Muscle layer of colon (tissue), 2 donors: ENCODE measurements around the gene KRT37.
"Not testable (repeated sequence)": the region's sequence is repeated elsewhere in the genome, so short reads cannot be mapped to it uniquely, and the experiment has no call there.

ENCODE experiments used
- H3K27ac ChIP-seq: one replicate; pipeline ENCODE4 v1.7.0; 2013; ENCODE audit warnings: low read depth, mild to moderate bottlenecking, low read length, moderate library complexity
- H3K27me3 ChIP-seq, 2 donors: one replicate each; pipeline ENCODE4 v1.7.0; 2013; ENCODE audit warnings: low read length in 2 of 2, mild to moderate bottlenecking in 2 of 2; ENCODE audit not compliant: insufficient read depth in 2 of 2, control insufficient read depth in 1 of 2
- H3K36me3 ChIP-seq: one replicate; pipeline ENCODE4 v1.7.0; 2013; ENCODE audit warnings: mild to moderate bottlenecking, low read length; ENCODE audit not compliant: insufficient read depth
- H3K4me1 ChIP-seq: one replicate; pipeline ENCODE4 v1.7.0; 2013; ENCODE audit warnings: mild to moderate bottlenecking, low read length; ENCODE audit not compliant: insufficient read depth
- H3K4me3 ChIP-seq, 2 donors: one replicate each; pipeline ENCODE4 v1.7.0; 2013; ENCODE audit warnings: low read length in 2 of 2, low read depth in 1 of 2, mild to moderate bottlenecking in 1 of 2, moderate library complexity in 1 of 2
- H3K9ac ChIP-seq: one replicate; pipeline ENCODE4 v1.7.0; 2013; ENCODE audit warnings: low read length
- H3K9me3 ChIP-seq: one replicate; pipeline ENCODE4 v1.7.0; 2013; ENCODE audit warnings: mild to moderate bottlenecking, low read length
- donor health status: abdominal sarcoma.
- donor health status: Adenocarcinoma of cecum.

The KRT37 gene

DNA sequence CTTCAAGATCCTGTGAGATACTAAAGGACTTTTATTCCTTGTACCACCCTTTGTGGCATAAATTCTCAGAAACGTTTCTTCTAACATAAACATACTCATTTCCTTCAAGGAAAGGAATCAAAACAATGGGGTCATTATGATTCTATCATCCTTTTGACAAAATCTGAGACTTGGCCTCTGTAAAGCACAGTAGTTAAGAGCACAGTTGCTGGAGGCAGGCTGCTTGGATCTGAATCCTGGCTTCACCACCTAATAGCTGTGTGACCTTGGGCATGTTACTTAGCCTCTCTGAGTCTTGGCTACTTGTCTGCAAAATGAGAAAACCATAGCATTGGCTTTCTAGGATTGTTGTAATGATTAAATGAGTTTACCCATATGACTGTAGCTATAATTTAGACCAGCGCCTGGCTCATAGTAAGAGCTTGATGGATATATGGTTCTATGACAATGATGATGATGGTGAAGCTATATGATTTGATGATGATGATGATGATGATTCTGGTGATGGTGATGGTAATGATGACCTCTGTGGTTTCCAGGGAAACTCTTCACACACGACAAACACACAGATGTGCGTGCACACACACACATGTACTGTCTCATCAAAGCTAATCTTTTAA lies 20.9 kb downstream of the KRT37 start:
- no peak overlapping the region for H3K27ac ChIP-seq
- no peaks in the 10 kb centered on the region for H3K27me3 ChIP-seq
- H3K4me3 ChIP-seq, result no peak overlapping the region
- H3K4me1 ChIP-seq, result no peaks in the 10 kb centered on the region
- H3K9ac ChIP-seq, result no peak overlapping the region
- H3K36me3 ChIP-seq, result no peaks in the 10 kb centered on the region
- no peaks in the 10 kb centered on the region for H3K9me3 ChIP-seq

DNA sequence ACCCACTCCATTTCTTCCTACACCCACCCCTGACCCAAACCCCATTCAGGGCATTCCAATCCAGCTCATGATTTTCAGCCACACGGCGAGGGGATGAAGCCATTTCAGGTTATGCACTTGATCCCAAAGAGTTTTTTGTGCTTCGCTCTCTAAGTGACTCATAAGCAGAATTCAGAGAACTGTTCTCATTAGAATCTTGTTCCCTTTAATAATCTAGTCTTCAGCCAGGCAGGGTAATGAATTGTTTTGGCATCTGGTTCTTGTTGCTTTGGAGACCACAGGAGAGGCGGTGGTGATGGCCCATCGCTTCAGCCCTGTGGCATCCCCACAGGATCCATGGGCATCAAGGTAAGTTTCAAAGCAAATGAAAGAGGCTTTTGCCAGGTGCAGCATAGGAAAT lies 22.2 kb downstream of the KRT37 start:
- Histone ChIP-seq H3K27me3 (no peaks in the 10 kb centered on the region), H3K4me3 (no peak overlapping the region), H3K27ac (no peak overlapping the region), H3K9me3 (no peaks in the 10 kb centered on the region), H3K36me3 (no peaks in the 10 kb centered on the region), H3K4me1 (no peaks in the 10 kb centered on the region), H3K9ac (no peak overlapping the region)

DNA sequence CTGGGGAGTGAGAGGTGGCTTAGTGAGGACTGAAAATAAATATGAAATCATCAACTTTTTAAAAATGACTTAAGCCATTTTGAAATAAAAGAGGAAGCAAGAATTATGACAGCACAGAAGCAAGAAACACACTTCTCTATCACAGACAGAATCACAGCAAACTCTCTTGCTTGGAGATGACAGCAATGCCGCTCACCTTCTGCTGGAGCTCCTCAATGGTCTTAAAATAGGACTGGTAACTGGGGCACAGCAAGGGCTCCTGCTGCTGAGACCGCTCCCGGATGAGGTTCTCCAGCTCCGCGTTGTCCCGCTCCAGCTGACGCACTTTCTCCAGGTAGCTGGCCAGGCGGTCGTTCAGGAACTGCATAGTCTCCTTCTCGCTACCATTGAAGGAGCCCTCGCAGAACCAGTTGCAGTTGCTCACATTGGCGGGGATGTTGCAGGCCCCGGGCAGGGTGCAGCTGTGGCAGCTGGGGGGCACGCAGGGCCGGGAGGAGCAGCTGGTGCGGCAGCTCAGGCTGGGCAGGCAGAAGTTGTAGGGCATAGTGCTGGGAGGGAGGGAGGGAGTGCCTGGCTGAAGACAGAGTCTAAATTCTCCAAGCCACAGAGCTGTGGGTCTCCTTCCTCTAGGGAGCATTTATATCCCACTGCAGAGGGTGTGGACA lies 27.3 kb downstream of the KRT37 start, which contains the start of gene KRT31:
TSS of gene KRT31 (minus strand) at position 613 of the 665 bp plus-strand sequence. CDS start at position 544, 69 bp downstream.
- H3K9me3 ChIP-seq, result no peaks in the 10 kb centered on the region
- H3K4me3 ChIP-seq, result no peak within 1 kb of the TSS
- H3K4me1 ChIP-seq, result no peaks in the 10 kb centered on the region
- no peak within 1 kb of the TSS for H3K9ac ChIP-seq
- no peaks in the 10 kb centered on the region for H3K27me3 ChIP-seq
- no peaks in the 10 kb centered on the region for H3K36me3 ChIP-seq
- no peak within 1 kb of the TSS for H3K27ac ChIP-seq

DNA sequence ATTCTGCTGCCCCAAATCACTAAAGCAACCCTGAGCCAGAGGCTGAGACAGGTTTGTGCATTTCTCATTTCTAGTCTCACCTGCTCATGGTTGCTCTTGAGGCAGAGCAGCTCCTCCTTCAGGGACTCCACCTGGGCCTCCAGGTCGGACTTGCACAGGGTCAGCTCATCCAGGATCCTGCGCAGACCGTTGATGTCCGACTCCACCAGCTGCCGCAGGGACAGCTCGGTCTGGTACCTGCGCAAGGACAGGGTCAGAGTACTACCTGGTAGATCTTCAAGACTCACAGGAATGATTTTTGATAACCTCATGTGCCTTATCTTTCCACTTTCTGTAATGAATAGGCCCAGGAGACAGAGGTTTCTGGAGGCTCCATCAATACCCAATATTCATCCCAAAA lies 28.0 kb downstream of the KRT37 start:
- Histone ChIP-seq H3K9me3 (no peaks in the 10 kb centered on the region), H3K9ac (no peak overlapping the region), H3K4me3 (no peak overlapping the region), H3K27ac (no peak overlapping the region), H3K36me3 (no peaks in the 10 kb centered on the region), H3K4me1 (no peaks in the 10 kb centered on the region), H3K27me3 (no peaks in the 10 kb centered on the region)

DNA sequence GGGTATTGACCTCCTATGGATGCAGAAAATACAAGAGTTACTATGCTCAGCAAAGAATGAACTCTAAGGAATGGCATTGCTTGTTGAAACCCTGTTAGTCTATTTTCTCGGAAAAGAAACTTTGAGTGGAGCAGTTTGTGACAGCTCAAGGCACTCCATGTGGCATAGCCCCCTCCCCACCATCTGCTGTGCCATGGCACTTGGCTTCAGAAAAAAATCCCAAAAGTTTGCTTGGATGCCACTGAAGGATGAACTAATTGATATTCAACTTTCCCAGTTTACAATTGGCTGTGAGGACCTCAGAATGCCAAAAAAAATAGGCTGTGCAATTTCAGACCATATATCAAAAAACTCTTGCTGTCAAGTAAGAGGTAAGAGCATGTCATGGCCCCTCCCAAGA lies 28.8 kb downstream of the KRT37 start:
- Histone ChIP-seq H3K4me1 (no peaks in the 10 kb centered on the region), H3K9me3 (no peaks in the 10 kb centered on the region), H3K4me3 (no peak overlapping the region), H3K9ac (no peak overlapping the region), H3K27me3 (no peaks in the 10 kb centered on the region), H3K27ac (no peak overlapping the region), H3K36me3 (no peaks in the 10 kb centered on the region)

DNA sequence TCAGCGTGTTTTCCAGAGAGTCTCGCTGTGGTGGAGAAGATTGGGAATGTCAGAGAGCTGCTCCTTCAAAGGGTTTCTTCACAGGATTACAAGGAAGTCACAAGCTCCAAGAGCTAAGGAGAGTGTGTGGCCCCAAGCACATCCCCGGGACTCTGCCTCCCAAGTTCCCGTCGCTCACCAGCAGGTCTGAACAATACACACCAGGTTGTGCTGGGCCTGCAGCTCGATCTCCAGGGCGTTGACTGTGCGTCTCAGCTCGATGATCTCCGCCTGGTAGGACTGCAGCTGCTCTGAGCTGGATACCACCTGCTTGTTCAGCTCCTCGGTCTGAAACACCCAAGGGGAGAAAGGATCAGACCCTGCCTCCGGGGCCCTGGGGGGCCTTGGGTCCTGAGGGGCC lies 29.3 kb downstream of the KRT37 start:
- H3K4me1 ChIP-seq, H3K36me3 ChIP-seq, H3K27ac ChIP-seq, H3K9ac ChIP-seq, H3K9me3 ChIP-seq, H3K27me3 ChIP-seq, H3K4me3 ChIP-seq: not testable (repeated sequence)

DNA sequence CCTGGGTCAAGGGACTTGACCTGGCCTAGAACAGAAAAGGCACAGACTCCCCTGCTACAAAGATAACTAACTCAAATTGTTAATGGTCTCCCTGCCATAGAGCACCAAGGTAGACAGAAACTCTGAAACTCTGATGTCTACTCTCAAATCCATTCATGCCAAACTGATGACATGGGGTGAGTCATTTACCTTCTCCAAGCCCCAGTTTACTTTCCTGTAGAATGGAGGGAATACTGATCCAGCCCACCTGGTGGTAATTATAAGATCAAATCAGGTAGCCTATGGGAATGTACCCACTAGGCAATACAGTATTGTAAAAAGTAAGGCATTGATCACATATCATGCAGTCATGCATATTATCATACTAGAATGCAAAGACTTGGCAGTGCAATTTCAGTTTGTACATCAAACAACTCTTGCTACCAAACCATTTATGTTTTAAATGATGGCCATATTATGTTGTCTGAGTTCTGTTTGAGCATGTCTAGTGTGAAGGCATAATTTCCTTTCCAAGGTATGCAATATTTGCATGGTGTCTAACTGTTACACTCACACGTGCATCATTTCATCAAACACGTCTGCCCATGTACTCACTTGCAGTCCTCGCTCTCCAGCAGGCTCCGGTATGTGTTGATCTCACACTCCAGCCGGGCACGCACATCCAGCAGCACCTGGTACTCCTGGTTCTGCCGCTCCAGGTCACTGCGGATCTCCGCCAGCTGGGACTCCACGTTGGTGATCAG lies 30.0 kb downstream of the KRT37 start:
- no peak overlapping the region for H3K27ac ChIP-seq
- H3K9ac ChIP-seq, result no peak overlapping the region
- H3K4me1 ChIP-seq, result no peaks in the 10 kb centered on the region
- no peaks in the 10 kb centered on the region for H3K9me3 ChIP-seq
- no peak overlapping the region for H3K4me3 ChIP-seq
- H3K27me3 ChIP-seq, result no peaks in the 10 kb centered on the region
- no peaks in the 10 kb centered on the region for H3K36me3 ChIP-seq

DNA sequence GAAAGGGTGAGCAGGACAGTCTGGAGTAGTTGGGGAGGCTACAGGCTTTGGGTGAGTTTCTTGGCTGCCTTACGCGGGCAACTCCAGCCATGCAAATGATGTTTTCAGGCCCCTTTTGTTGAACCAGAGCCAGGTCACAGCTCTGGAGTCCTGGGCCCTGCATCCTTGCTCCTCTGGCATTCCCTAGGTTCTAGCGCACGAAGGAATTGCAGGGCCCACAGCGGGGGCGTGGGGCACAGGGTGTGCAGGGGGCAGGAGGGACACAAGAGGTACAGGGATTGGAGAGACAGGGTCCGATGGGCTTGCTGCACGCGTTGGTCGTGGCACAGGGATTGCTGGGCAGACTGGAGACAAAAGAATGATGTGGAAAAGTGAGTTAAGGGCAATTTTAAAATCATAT lies 30.6 kb downstream of the KRT37 start:
- Histone ChIP-seq H3K27ac (no peak overlapping the region), H3K9ac (no peak overlapping the region), H3K27me3 (no peaks in the 10 kb centered on the region), H3K36me3 (no peaks in the 10 kb centered on the region), H3K4me1 (no peaks in the 10 kb centered on the region), H3K9me3 (no peaks in the 10 kb centered on the region), H3K4me3 (no peak overlapping the region)

DNA sequence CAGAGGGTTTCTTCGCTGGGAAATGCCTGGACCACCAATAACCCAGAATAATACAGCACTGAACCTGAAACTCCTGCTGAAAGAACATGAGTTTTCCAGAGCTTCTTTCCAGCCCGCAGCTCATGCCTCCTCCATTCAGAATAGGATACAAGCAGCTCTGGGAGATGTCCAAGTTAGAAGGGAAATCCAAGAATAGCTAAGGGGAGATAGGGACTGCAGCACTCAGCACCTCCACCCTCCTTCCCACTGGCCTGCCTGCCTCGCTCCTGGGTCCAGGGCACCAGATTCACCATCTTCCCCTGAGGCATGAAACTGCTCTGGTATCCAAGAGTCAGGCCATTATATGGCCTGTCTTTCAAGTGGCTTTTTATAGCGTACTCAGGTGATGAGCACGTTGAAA lies 31.1 kb downstream of the KRT37 start:
- H3K4me1 ChIP-seq, result no peaks in the 10 kb centered on the region
- no peak overlapping the region for H3K9ac ChIP-seq
- H3K4me3 ChIP-seq, result no peak overlapping the region
- no peak overlapping the region for H3K27ac ChIP-seq
- H3K9me3 ChIP-seq, result no peaks in the 10 kb centered on the region
- H3K27me3 ChIP-seq, result no peaks in the 10 kb centered on the region
- no peaks in the 10 kb centered on the region for H3K36me3 ChIP-seq

DNA sequence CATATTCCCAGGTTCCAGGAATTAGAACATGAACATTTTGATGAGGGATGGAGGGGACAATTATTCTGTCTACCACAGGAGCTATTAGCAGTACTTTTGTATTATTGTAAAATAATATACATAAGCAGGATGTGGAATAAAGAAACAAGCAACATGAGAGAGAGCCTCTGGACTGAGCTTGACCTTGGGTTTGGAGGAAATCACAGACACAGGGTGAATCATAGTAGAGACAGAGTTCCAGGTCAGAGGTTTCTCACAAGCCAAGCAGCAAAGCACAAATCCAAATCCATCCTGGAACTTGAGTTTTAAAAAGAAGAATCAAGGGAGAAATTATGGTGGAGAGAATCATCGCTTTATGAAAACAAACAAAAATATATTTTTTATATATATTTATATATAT lies 32.1 kb downstream of the KRT37 start:
- no peaks in the 10 kb centered on the region for H3K27me3 ChIP-seq
- no peaks in the 10 kb centered on the region for H3K4me1 ChIP-seq
- H3K9me3 ChIP-seq, result no peaks in the 10 kb centered on the region
- no peaks in the 10 kb centered on the region for H3K36me3 ChIP-seq
- H3K27ac ChIP-seq, result no peak overlapping the region
- no peak overlapping the region for H3K9ac ChIP-seq
- H3K4me3 ChIP-seq, result no peak overlapping the region

DNA sequence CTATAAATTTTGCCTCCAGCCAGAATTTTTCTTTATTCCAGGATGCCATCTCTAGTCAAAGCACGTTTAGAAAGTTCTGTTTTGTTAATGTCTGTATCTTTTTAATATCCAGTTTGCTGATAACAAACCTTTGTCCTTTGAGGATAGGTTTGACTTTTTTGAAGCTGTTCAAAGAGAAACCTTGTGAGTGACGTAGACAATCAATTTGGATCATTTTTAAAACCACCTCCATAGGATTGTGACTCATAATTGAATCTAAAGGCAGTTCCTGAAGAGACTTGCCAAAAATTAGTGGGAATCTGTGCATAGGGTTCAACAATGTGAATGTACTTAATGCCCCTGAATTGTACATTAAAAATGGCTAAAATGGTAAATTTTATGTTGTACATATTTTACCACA lies 32.9 kb downstream of the KRT37 start:
- Histone ChIP-seq H3K9me3 (no peaks in the 10 kb centered on the region), H3K27ac (no peak overlapping the region), H3K36me3 (no peaks in the 10 kb centered on the region), H3K9ac (no peak overlapping the region), H3K27me3 (no peaks in the 10 kb centered on the region), H3K4me3 (no peak overlapping the region), H3K4me1 (no peaks in the 10 kb centered on the region)
